Measurements from ENCODE around the gene OR1D5.

GRCh38 chr17:3017936-3018335 lies 45.5 kb downstream of the OR1D5 start:
- TF ChIP-seq POLR2A (IDR thresholded peaks at IDR 0.05) (no peak), POLR2AphosphoS5 (IDR thresholded peaks at IDR 0.05) (no peak)
- TF ChIP-seq, protein P1, sequence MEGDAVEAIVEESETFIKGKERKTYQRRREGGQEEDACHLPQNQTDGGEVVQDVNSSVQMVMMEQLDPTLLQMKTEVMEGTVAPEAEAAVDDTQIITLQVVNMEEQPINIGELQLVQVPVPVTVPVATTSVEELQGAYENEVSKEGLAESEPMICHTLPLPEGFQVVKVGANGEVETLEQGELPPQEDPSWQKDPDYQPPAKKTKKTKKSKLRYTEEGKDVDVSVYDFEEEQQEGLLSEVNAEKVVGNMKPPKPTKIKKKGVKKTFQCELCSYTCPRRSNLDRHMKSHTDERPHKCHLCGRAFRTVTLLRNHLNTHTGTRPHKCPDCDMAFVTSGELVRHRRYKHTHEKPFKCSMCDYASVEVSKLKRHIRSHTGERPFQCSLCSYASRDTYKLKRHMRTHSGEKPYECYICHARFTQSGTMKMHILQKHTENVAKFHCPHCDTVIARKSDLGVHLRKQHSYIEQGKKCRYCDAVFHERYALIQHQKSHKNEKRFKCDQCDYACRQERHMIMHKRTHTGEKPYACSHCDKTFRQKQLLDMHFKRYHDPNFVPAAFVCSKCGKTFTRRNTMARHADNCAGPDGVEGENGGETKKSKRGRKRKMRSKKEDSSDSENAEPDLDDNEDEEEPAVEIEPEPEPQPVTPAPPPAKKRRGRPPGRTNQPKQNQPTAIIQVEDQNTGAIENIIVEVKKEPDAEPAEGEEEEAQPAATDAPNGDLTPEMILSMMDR (IDR thresholded peaks at IDR 0.05), result no peak

Measured in prostate gland (tissue), 2 donors.